Astrocyte (in vitro differentiated cells and primary cell): ENCODE data around the gene JAKMIP1. TPM values are rescaled to one million over a fixed set of nuclear protein-coding genes. Genes with fewer than 3 reads are reported as not detected.
"Not testable (repeated sequence)": the region's sequence is repeated elsewhere in the genome, so short reads cannot be mapped to it uniquely, and the experiment has no call there.

Source experiments
- DNase-seq: peaks from one replicate; pipeline ENCODE4 v3.0.0-alpha.2; 2010; ENCODE audit warnings: low read depth
- FAIRE-seq: peaks from 2 replicates; lab custom pipeline; 2011; peaks lifted over from hg19 to GRCh38; lab: Jason Lieb, UNC
- H2AFZ ChIP-seq: 2 replicates; pipeline ENCODE4 v1.6.0; 2012; ENCODE audit warnings: low read depth, low read length, inconsistent platforms
- H3K27ac ChIP-seq: 2 replicates; pipeline ENCODE4 v1.5.1; 2011; ENCODE audit warnings: low read depth, low read length, inconsistent platforms
- H3K27me3 ChIP-seq: 2 replicates; pipeline ENCODE4 v1.6.0; 2011; ENCODE audit warnings: low read length, inconsistent platforms; ENCODE audit not compliant: insufficient read depth
- H3K36me3 ChIP-seq: 2 replicates; pipeline ENCODE4 v1.5.1; 2011; ENCODE audit warnings: low read length, inconsistent platforms; ENCODE audit not compliant: insufficient read depth
- H3K4me1 ChIP-seq: 2 replicates; pipeline ENCODE4 v1.5.1; 2011; ENCODE audit warnings: low read length, inconsistent platforms; ENCODE audit not compliant: insufficient read depth
- H3K4me2 ChIP-seq: 2 replicates; pipeline ENCODE4 v1.6.0; 2012; ENCODE audit warnings: low read length, inconsistent platforms
- H3K4me3 ChIP-seq: 2 replicates; pipeline ENCODE4 v1.5.1; 2011; ENCODE audit warnings: low read depth, mild to moderate bottlenecking, low read length, inconsistent platforms; ENCODE audit not compliant: insufficient read depth
- H3K79me2 ChIP-seq: 2 replicates; pipeline ENCODE4 v1.6.0; 2012; ENCODE audit warnings: mild to moderate bottlenecking, low read length, inconsistent platforms; ENCODE audit not compliant: insufficient read depth
- H3K9ac ChIP-seq: 2 replicates; pipeline ENCODE4 v1.6.0; 2012; ENCODE audit warnings: mild to moderate bottlenecking, low read length, inconsistent platforms
- H3K9me3 ChIP-seq: 2 replicates; pipeline ENCODE4 v1.5.1; 2012; ENCODE audit warnings: low read depth, mild to moderate bottlenecking, low read length, inconsistent platforms; ENCODE audit not compliant: insufficient read depth
- H4K20me1 ChIP-seq: 2 replicates; pipeline ENCODE4 v1.6.0; 2012; ENCODE audit warnings: low read length, inconsistent platforms; ENCODE audit not compliant: insufficient read depth
- H3K27ac Mint-ChIP-seq: one replicate; pipeline ENCODE4 v1.8.0; 2021; ENCODE audit warnings: mild to moderate bottlenecking, mixed read lengths; ENCODE audit not compliant: unreplicated experiment
- H3K27me3 Mint-ChIP-seq: one replicate; pipeline ENCODE4 v1.8.0; 2021; ENCODE audit warnings: low read depth, mixed read lengths; ENCODE audit not compliant: unreplicated experiment
- H3K36me3 Mint-ChIP-seq: one replicate; pipeline ENCODE4 v1.8.0; 2021; ENCODE audit warnings: low read depth, mixed read lengths; ENCODE audit not compliant: unreplicated experiment
- H3K4me1 Mint-ChIP-seq: one replicate; pipeline ENCODE4 v1.8.0; 2021; ENCODE audit warnings: low read depth, mixed read lengths; ENCODE audit not compliant: unreplicated experiment
- H3K4me3 Mint-ChIP-seq: one replicate; pipeline ENCODE4 v1.8.0; 2021; ENCODE audit warnings: mild to moderate bottlenecking, moderate library complexity, mixed read lengths; ENCODE audit not compliant: unreplicated experiment
- H3K9me3 Mint-ChIP-seq: one replicate; pipeline ENCODE4 v1.8.0; 2021; ENCODE audit warnings: mild to moderate bottlenecking, mixed read lengths; ENCODE audit not compliant: unreplicated experiment
- CTCF ChIP-seq: IDR thresholded peaks from 2 replicates; pipeline ENCODE4 v1.5.1; 2011; ENCODE audit warnings: low read depth, mild to moderate bottlenecking, inconsistent platforms, low read length, moderate library complexity; ENCODE audit not compliant: insufficient read depth
- EZH2 ChIP-seq: IDR thresholded peaks from 2 replicates; pipeline ENCODE4 v1.6.1; 2012; ENCODE audit warnings: mild to moderate bottlenecking, low read length, inconsistent platforms; ENCODE audit not compliant: insufficient read depth
- total RNA-seq: library from RNA; stranded (reverse); gene quantifications from 2 replicates; pipeline ENCODE4 v1.2.1, GENCODE V29; 2021

Gene JAKMIP1
- total RNA-seq, 1 donor from 2014 or later: 0.50 TPM

DNA sequence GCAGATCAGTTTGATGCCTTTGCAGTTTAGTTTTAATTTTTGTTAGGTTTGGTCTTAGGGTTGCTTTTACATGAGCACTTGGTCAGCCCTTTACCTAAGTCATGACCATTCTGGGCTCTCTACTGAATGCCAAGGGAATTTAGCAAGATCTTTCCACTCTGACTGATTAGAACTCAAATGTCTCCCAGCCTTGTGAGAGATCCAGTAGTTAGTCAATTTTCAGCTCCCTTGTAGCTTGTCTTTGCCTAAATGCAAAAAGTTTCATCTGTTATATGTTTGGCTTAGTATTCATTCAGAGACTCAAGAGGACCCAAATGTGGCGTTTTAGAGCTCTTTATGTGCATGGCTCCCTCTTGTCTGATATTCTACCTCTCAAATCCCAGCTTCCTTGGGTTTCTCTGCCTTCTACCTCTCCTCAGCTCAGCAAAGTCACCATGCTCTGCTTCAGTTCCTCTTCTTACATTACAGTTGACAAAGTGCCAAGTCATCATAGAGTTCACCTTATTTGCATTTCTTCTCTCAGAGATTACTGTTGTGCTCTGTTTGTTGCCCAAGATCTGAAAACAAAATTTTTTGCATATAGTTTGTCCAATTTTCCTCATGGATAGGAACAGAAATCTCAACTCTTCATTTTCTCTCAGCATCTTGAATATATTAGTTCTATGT, 17.5 kb upstream of the JAKMIP1 start:
- FAIRE-seq (no peak), DNase-seq (no peak)
- Histone ChIP-seq H3K27me3 (peaks cover 17% of the 10 kb centered on the region), H2AFZ (no peak overlapping the region), H3K79me2 (no peaks in the 10 kb centered on the region), H3K9me3 (peaks cover 6% of the 10 kb centered on the region), H3K36me3 (no peaks in the 10 kb centered on the region), H3K9ac (no peak overlapping the region), H4K20me1 (no peaks in the 10 kb centered on the region), H3K27ac (no peak overlapping the region), H3K4me3 (no peak overlapping the region), H3K4me2 (no peak overlapping the region), H3K4me1 (no peaks in the 10 kb centered on the region)
- no peaks in the 10 kb centered on the region for H3K4me1 Mint-ChIP-seq
- TF ChIP-seq CTCF: no peak
- TF ChIP-seq EZH2: no peak
- H3K36me3 Mint-ChIP-seq: no peaks in the 10 kb centered on the region
- H3K4me3 Mint-ChIP-seq: no peak overlapping the region
- H3K27me3 Mint-ChIP-seq: peaks cover 51% of the 10 kb centered on the region
- no peak overlapping the region for H3K27ac Mint-ChIP-seq
- H3K9me3 Mint-ChIP-seq: peaks cover 4% of the 10 kb centered on the region

DNA sequence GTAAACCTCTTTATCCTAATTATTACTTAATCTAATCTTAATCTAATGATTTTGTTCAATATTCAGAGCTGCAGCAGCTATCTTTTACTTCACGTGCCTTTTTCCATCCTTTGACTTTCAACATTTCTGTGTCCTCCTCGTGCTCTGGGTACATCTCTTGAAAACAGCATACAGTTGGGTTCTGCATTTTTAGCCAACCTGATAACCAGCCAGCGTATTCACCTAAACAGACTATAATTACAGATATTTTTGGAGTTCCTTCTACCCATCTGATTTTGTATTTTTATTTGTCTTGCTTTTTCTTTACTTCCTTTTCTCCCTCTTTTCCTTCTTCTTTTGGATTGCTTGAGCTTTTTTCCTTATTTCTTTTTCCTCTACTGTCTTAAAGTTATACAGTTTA, 16.2 kb upstream of the JAKMIP1 start:
- no peaks in the 10 kb centered on the region for H3K36me3 Mint-ChIP-seq
- H3K27ac Mint-ChIP-seq: no peak overlapping the region
- Histone ChIP-seq H2AFZ (no peak overlapping the region), H3K4me2 (no peak overlapping the region), H3K9me3 (no peaks in the 10 kb centered on the region), H3K9ac (no peak overlapping the region), H3K36me3 (no peaks in the 10 kb centered on the region), H3K79me2 (no peaks in the 10 kb centered on the region), H3K27ac (no peak overlapping the region), H3K27me3 (peaks cover 13% of the 10 kb centered on the region), H4K20me1 (no peaks in the 10 kb centered on the region), H3K4me1 (no peaks in the 10 kb centered on the region), H3K4me3 (no peak overlapping the region)
- H3K4me3 Mint-ChIP-seq: no peak overlapping the region
- no peak for DNase-seq
- H3K4me1 Mint-ChIP-seq: no peaks in the 10 kb centered on the region
- no peak for TF ChIP-seq EZH2
- TF ChIP-seq CTCF: no peak
- FAIRE-seq: no peak
- H3K9me3 Mint-ChIP-seq: peaks cover 3% of the 10 kb centered on the region
- H3K27me3 Mint-ChIP-seq: peaks cover 47% of the 10 kb centered on the region

DNA sequence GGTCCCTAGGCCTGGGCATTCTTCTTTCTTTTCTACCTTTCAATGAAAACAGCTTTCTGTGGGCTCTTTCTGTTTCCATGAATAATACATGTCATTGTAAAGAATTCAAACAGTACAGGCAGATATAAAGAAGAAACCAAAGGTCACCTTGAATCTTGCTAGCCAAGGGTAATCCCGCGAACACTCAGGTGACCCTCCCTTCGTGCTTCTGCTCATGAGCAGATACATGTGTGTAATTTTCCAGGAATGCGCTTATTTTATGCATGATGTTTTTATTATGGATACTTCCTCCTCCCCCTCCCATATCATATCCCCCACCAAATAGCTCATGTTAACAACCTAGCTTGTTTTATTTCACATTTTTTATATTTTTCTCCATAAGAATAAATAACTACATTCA, 9.6 kb upstream of the JAKMIP1 start:
- no peak overlapping the region for H3K27ac ChIP-seq
- no peak overlapping the region for H3K27ac Mint-ChIP-seq
- no peaks in the 10 kb centered on the region for H3K9me3 Mint-ChIP-seq
- no peaks in the 10 kb centered on the region for H3K79me2 ChIP-seq
- no peaks in the 10 kb centered on the region for H3K9me3 ChIP-seq
- H3K4me1 ChIP-seq: no peaks in the 10 kb centered on the region
- peaks cover 45% of the 10 kb centered on the region for H3K27me3 Mint-ChIP-seq
- no peak overlapping the region for H3K4me2 ChIP-seq
- H3K27me3 ChIP-seq: no peaks in the 10 kb centered on the region
- DNase-seq (no peak), FAIRE-seq (no peak)
- H3K36me3 ChIP-seq: no peaks in the 10 kb centered on the region
- no peak overlapping the region for H2AFZ ChIP-seq
- no peaks in the 10 kb centered on the region for H4K20me1 ChIP-seq
- no peaks in the 10 kb centered on the region for H3K36me3 Mint-ChIP-seq
- no peak overlapping the region for H3K9ac ChIP-seq
- no peak overlapping the region for H3K4me3 Mint-ChIP-seq
- no peak for TF ChIP-seq EZH2
- TF ChIP-seq CTCF: no peak
- no peaks in the 10 kb centered on the region for H3K4me1 Mint-ChIP-seq
- H3K4me3 ChIP-seq: no peak overlapping the region

- not testable (repeated sequence) for H3K27ac Mint-ChIP-seq, H3K27ac ChIP-seq, H3K36me3 ChIP-seq, H3K27me3 ChIP-seq, H3K9ac ChIP-seq, H3K4me3 ChIP-seq, H3K4me1 Mint-ChIP-seq, H3K9me3 ChIP-seq, H2AFZ ChIP-seq, DNase-seq, H3K79me2 ChIP-seq, H3K4me2 ChIP-seq, H3K4me3 Mint-ChIP-seq, H3K36me3 Mint-ChIP-seq, H3K4me1 ChIP-seq, H3K9me3 Mint-ChIP-seq, FAIRE-seq, H4K20me1 ChIP-seq
- peaks cover 49% of the 10 kb centered on the region for H3K27me3 Mint-ChIP-seq
These were observed 8.9 kb upstream of the JAKMIP1 start for GRCh38 chr4:6209291-6209690.
